GM19395 (cell line): ENCODE data around the gene CNTN5.

Experiments
- ATAC-seq: cut with Tn5 transposase; IDR thresholded peaks from one replicate; pipeline ENCODE4 v1.9.1; 2021; ENCODE audit warnings: mild to moderate bottlenecking, moderate library complexity; ENCODE audit not compliant: unreplicated experiment

CNTN5 gene

DNA sequence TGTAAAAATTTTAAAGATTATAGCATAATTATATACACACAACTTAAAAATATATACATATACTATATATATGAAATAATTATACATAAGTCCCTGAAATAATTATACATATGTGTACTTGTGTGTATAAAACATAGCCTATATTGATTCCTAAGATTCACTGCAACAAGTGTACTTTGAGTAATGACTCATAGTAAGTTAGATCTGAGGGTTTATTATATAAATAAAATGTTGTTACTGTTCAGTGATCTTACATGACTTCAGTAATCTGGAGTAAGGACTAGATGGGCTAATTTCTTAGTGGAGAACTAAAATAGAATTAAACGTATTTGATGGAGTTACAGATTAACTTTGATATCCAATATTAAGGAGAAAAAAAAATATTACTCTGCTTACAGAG, 350.5 kb downstream of the CNTN5 start:
- no peak for ATAC-seq

- ATAC-seq: no peak
Measured at GRCh38 chr11:99376463-99376862, 355.7 kb downstream of the CNTN5 start.

DNA sequence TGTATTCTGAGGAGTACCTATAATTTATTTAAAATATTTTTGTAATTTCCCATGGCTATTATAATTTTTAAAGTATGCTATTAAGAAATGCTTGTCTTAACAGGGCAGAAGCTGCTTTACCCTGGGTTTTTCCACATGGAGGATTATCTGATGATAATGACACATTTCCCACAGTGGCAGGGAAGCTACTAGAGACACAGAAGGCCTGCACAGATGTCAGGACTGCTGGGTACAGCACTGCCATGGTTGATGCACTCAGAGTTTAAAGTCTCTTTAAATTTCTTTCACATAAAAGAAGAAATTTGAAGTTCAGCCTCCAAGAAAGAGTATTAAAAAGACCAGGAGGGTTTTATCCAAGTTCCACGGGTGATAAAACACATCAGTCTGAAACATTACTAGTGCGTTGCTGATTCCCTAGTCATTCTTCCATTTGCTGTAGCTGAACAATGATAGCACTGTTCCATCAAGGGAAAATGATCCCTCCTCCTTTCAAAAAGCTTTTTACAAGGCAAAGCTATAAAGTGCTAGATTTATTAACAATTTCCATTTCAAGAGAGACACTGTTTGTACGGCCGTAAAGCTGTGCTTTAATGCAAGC, 363.0 kb downstream of the CNTN5 start:
- ATAC-seq: no peak

DNA sequence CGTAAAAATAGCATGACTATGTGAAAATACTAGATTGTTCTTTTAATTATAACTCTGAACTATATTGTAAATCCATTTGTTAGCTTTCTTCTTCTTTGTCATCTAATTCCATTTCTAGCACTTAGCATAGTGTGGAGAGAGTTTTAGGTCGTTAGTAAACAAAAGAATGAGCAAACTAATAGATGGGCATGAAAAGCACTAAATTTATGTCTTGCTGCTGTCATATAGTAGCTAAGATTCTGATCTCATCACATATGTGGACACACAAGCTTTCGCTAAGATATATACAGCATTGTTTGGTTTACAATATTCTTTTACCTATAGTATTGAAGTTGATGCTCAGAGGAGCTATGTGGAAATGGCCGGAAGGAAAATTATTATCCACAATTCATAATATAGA, 370.5 kb downstream of the CNTN5 start:
- ATAC-seq: no peak

DNA sequence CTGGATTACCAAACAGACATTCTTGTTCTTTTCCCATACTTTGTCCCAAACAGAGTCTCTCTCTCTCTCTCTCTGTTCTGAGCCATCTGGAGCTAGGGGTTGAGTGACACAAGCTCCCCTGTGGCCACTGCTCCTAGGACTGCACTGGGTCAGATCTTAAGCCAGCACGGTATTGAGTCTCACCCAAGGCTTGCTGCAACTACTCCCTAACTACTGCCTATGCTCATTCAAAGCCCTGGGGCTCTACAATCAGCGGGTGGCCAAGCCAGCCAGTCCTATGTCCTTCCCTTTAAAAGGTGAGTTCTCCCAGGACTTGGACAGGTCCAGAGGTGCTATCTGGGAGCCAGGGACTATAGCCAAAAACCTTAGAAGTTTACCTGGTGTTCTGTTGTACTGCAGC, 385.6 kb downstream of the CNTN5 start:
- ATAC-seq: no peak

DNA sequence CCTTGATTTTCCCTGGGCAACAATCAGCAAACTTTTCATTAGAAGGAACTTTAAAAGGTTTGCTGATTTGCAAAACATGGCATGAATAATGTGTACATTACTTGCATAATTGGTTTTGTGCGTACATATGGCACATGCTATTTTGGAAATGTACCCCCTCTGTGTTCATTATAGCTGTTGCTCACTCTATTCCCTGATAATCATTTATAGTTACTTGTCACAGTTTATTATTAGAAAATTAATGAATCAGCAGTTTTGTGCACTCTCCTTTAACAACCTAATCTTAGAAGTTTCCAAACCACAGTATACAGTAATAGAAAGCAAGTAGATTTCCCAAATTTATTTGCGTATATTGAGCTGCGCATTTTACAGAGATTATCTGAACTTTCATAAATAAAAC, 389.9 kb downstream of the CNTN5 start:
- ATAC-seq: no peak

GRCh38 chr11:99418927-99419720, 398.4 kb downstream of the CNTN5 start:
- ATAC-seq: no peak

DNA sequence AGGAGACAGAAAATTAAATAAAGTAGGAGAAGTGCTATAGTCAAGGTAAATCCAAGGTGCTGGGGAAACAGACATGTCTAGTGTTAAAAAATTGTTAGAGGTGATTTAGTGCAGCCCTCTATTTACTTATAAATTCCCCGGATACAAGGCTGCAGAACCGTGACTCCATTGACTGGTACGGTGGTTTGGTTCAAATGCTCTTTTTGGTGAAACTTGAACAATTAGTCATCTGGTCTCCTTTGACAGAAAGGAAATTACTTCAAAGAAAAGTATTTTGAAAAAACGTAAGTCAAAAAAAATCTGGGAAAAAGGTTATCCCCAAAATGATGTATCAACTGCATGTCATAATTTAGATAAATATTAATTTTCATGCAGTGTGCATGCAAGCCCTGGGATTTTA, 399.2 kb downstream of the CNTN5 start:
- ATAC-seq: no peak

GRCh38 chr11:99422581-99423427, 402.1 kb downstream of the CNTN5 start:
- no peak for ATAC-seq

DNA sequence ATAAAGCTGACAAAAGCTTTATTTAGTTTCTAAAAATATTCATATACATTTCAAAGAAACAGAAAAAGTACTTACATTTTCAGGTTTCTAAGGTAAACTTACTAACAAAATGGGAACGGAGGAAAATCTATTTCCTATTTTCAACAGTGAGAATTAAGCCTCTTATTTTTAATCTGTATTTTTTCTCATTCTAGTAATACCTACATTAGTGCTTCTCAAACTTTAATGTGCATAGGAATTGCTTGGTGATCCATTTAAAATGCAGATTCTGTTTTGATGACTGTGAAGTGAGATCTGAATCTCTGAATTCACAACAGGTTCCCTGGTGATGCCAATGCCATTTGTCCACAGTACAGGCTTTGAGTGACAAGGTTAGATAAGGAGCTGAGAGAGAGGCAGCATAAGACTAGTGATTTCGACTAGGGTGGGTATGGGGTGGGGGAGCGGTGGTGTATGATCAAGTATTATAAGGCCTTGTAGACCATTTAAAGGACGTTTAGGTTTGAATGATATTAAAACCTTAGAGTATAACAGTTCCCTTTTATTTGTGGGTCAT, 402.8 kb downstream of the CNTN5 start:
- no peak for ATAC-seq

GRCh38 chr11:99424313-99425084, 403.8 kb downstream of the CNTN5 start:
- no peak for ATAC-seq

- no peak for ATAC-seq
Measured at GRCh38 chr11:99425596-99425995, 404.8 kb downstream of the CNTN5 start.

- no peak for ATAC-seq
Measured at GRCh38 chr11:99432677-99433076, 411.9 kb downstream of the CNTN5 start.

GRCh38 chr11:99443276-99443675, 422.5 kb downstream of the CNTN5 start:
- no peak for ATAC-seq

DNA sequence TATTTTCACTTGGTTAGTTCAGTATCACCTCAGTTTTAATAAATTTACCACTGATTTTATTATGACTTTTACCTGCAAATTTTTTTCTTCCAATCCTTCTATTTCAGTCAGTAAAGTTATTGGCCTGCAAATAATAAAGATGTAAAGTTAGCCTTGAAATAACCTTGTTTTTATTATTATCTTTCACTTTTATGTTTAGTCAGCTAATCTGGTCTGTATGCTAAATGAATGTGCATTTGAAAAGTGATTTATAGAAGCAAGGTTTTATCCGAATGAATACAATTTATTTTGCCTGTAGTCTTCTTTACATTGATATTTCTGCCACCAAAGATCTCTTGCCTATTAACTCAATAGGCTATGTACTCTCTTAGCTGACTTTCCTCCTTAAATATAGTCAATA, 425.7 kb downstream of the CNTN5 start:
- no peak for ATAC-seq

DNA sequence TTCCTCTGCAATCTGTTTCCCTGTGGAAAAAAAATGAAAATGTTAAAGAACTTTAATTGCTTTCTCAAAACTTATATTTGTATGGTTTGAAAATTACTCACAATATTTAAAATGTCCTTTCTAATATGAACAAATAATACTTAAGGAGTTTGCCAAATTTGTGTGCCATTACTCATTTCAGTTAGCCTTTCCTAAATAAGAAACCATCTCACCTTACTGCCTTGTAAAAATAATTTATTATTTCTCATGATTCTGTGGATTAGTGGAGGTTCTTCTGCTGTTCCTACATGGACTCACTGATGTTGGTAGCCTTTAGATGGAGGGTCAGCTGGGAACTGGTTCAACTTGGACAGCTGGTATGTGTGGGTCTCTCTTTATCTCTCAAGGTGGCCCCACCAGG, 428.6 kb downstream of the CNTN5 start:
- no peak for ATAC-seq

- ATAC-seq: no peak
Measured at GRCh38 chr11:99452075-99452474, 431.3 kb downstream of the CNTN5 start.

GRCh38 chr11:99461913-99462312, 441.2 kb downstream of the CNTN5 start:
- ATAC-seq: no peak

- no peak for ATAC-seq
Measured at GRCh38 chr11:99464985-99465384, 444.2 kb downstream of the CNTN5 start.

DNA sequence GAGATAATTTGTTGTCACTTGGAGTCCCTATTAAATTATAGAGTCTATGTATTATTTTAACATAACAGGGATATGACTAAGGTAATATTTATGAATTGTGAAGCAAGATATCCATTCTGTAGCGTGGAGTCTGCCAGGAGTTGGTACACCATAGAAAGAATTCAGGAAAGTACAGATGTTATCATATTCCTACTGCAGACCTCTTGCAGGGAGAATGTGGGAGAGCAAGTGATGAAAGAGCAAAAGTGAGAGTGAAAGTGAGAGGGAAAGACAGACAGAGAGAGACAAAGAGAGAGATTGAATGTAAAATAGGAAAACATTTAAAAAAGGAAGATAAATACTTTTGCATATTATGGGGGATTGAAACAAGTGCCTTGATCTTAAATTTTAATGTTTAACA, 468.8 kb downstream of the CNTN5 start:
- ATAC-seq: no peak

DNA sequence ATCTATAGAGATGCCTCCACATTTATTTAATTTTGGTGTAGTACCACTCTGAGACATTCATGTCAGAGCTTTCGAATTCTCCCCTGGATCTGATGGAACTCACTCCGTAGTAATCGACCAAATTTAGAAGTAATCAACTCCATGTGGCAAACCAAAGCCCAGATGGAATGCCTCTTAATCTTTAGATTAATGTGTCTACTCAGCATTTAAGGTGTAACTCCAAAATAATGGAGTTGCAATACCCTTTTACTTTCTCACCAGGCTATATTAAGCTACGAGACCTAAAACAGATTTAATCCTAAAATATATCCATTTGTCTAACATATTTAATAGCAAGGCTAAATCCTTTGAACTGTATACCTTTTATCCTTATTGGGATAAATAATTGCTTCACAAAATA, 473.3 kb downstream of the CNTN5 start:
- ATAC-seq: no peak
